Keratinocyte (primary cell): ENCODE measurements around the gene CTDSP2. TPM values are rescaled to one million over a fixed set of nuclear protein-coding genes. Genes with fewer than 3 reads are reported as not detected.

ENCODE experiments used
- DNase-seq: peaks from one replicate; pipeline ENCODE4 v3.0.0-alpha.2; 2011; ENCODE audit warnings: low read depth, missing footprints, low spot score
- FAIRE-seq: peaks from 2 replicates; lab custom pipeline; 2011; peaks lifted over from hg19 to GRCh38; lab: Jason Lieb, UNC
- H2AFZ ChIP-seq: 2 replicates; pipeline ENCODE4 v1.6.0; 2012; ENCODE audit warnings: low read length, control low read depth, inconsistent platforms; ENCODE audit not compliant: control insufficient read depth
- H3K27ac ChIP-seq: 2 replicates; pipeline ENCODE4 v1.5.1; 2011; ENCODE audit warnings: low read length; ENCODE audit not compliant: control insufficient read depth, insufficient read depth
- H3K27me3 ChIP-seq: 3 replicates; pipeline ENCODE4 v1.6.0; 2011; ENCODE audit warnings: low read length; ENCODE audit not compliant: control insufficient read depth, insufficient read depth; ENCODE audit errors: extremely low read depth
- H3K36me3 ChIP-seq, 2 experiments: 2 replicates in 1 of 2; 3 replicates in 1 of 2; pipeline ENCODE4 v1.5.1; 2011; ENCODE audit warnings: low read length in 2 of 2, mild to moderate bottlenecking in 1 of 2; ENCODE audit not compliant: control insufficient read depth in 2 of 2, insufficient read depth in 2 of 2; ENCODE audit errors: extremely low read depth in 1 of 2
- H3K4me1 ChIP-seq: 3 replicates; pipeline ENCODE4 v1.5.1; 2011; ENCODE audit warnings: low read length; ENCODE audit not compliant: control insufficient read depth, insufficient read depth; ENCODE audit errors: extremely low read depth
- H3K4me2 ChIP-seq: 3 replicates; pipeline ENCODE4 v1.6.0; 2011; ENCODE audit warnings: low read depth, low read length; ENCODE audit not compliant: control insufficient read depth, insufficient read depth; ENCODE audit errors: extremely low read depth
- H3K4me3 ChIP-seq, 3 experiments: fragments of 200-600 bp in 1 of 3; sonication (generic) in 1 of 3; 2 replicates in 2 of 3; 3 replicates in 1 of 3; pipeline ENCODE4 v1.5.1; 2011 to 2016; ENCODE audit warnings: low read length in 3 of 3, mild to moderate bottlenecking in 3 of 3, control low read depth in 2 of 3, inconsistent platforms in 1 of 3, low read depth in 1 of 3, mixed read lengths in 1 of 3, mixed run types in 1 of 3, moderate library complexity in 1 of 3; ENCODE audit not compliant: control insufficient read depth in 2 of 3, insufficient read depth in 2 of 3; ENCODE audit errors: extremely low read depth in 1 of 3
- H3K79me2 ChIP-seq: 2 replicates; pipeline ENCODE4 v1.6.0; 2012; ENCODE audit warnings: low read length; ENCODE audit not compliant: control insufficient read depth, insufficient read depth
- H3K9ac ChIP-seq: 3 replicates; pipeline ENCODE4 v1.6.0; 2011; ENCODE audit warnings: low read length; ENCODE audit not compliant: control insufficient read depth, insufficient read depth; ENCODE audit errors: extremely low read depth
- H3K9me1 ChIP-seq: 3 replicates; pipeline ENCODE4 v1.6.0; 2011; ENCODE audit warnings: low read length; ENCODE audit not compliant: control insufficient read depth, insufficient read depth; ENCODE audit errors: extremely low read depth
- H3K9me3 ChIP-seq: 2 replicates; pipeline ENCODE4 v1.5.1; 2012; ENCODE audit warnings: low read depth, low read length; ENCODE audit not compliant: control insufficient read depth
- H4K20me1 ChIP-seq: 3 replicates; pipeline ENCODE4 v1.6.0; 2011; ENCODE audit warnings: low read length; ENCODE audit not compliant: control insufficient read depth, insufficient read depth; ENCODE audit errors: extremely low read depth
- EZH2 ChIP-seq: IDR thresholded peaks from one replicate; pipeline ENCODE4 v1.6.1; 2012; ENCODE audit warnings: inconsistent platforms, mild to moderate bottlenecking, low read length, moderate library complexity
- dilution Hi-C: fragments of 300-500 bp; cut with MboI; formaldehyde crosslinking; loops from one replicate; pipeline ENCODE4 v1.7.0; 2020; ENCODE audit warnings: low sequenced_read_pairs; ENCODE audit not compliant: extremely low pct_ligation_motif_present
- polyA plus RNA-seq, 5 experiments: library from polyadenylated mRNA; depleted of rRNA in 3 of 5; stranded (reverse) in 3 of 5; stranded (forward) in 1 of 5; unstranded in 1 of 5; fragments of >200 nt; gene quantifications; 1 replicate in 1 of 5; 2 replicates in 3 of 5; 3 replicates in 1 of 5; pipeline versions ENCODE4 v1.2.1 to v1.2.3, GENCODE V29; 2011 to 2012; ENCODE audit warnings: missing spikeins in 2 of 5, low read depth in 1 of 5, low replicate concordance in 1 of 5
- TF ChIP-seq, protein P1 (sequence below), 3 experiments: IDR thresholded peaks in 1 of 3; conservative IDR thresholded peaks in 1 of 3; optimal IDR thresholded peaks in 1 of 3; 2 replicates in 2 of 3; 3 replicates in 1 of 3; pipeline versions ENCODE3 to v1.5.1; 2011; ENCODE audit warnings: low read length in 3 of 3, mild to moderate bottlenecking in 3 of 3, moderate library complexity in 2 of 3, control low read depth in 1 of 3, inconsistent platforms in 1 of 3; ENCODE audit not compliant: insufficient read depth in 2 of 3; ENCODE audit errors: extremely low read depth in 1 of 3

Gene CTDSP2
- polyA plus RNA-seq, 1 donor (not counting 4 experiments of a cell fraction or from before 2014, with no cell fraction given) = 54.6 TPM

DNA sequence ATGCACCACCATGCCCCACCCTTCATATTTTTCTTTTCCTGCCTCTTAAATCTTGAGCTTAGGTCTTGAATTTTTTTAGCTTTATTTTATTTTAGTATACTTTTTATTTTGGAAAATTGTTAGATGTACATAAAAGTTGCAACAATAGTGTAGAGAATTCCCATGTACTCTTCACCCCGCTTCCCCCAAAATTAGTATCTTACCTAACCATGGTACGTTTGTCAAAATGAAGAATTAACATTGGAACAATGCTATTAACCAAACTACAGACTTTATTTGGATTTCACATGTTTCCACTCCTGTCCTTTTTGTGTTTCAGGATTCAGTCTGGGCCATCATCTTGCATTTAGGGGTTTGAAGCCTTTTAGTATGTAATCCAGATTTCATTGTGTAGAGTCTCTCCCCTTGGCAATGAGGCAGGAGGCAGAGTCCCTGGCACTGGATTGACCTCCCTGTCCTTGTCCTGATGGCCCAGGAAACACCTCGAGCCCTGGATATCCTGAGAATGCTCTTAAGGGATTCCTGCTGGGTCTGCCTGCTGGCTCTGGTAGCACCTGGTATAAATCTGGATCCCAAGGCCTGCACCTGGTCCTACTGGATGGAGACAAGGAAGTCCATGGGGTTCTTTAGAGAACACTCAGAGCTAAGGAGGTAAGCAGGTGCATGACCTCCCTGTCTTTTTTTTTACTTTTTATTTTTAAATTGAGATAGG, 19.9 kb upstream of the CTDSP2 start:
- dilution Hi-C loops = no loop called here
- FAIRE-seq = no peak

DNA sequence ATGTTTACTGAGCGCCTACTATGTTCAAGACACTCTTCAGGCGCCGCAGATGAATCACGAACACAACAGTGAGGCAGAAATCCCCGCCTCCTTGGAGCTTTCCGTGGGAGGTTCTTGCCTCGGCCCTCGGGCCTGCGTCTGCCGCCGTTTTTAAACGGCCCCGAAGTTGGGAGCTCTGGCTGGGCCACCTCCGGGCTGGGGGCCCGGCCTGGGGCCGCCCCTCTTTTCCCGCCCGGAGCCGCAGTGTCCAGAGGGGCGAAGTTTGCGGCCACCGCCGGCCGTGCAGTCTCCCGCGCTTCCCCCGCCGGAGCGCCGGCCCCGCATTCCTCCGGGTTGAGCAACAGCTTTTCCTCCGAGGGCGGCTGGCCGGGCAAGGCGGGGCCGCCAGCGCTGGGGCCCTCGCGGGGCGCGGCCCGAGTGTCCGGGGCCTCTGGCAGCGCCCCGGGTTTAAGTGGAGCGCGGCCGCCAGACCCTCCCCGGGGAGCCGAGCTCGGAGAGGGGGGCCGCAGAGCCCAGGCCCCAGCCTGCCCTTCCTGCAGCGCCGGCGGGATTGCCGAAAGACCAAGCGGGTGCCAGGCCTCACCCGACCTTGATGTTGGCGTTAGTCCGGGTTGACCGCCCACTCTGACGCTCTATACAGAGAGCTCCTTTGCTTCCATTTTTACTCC, 18.7 kb upstream of the CTDSP2 start:
- H3K36me3 ChIP-seq = no peaks in the 10 kb centered on the region
- H3K4me2 ChIP-seq = peak overlapping the region; percentile 75
- peak; percentile 39 for FAIRE-seq
- no peaks in the 10 kb centered on the region for H4K20me1 ChIP-seq
- DNase-seq = no peak
- peak overlapping the region; percentile 84 for H2AFZ ChIP-seq
- peak overlapping the region; percentile 80 for H3K9ac ChIP-seq
- TF ChIP-seq EZH2 = no peak
- TF ChIP-seq, protein P1, sequence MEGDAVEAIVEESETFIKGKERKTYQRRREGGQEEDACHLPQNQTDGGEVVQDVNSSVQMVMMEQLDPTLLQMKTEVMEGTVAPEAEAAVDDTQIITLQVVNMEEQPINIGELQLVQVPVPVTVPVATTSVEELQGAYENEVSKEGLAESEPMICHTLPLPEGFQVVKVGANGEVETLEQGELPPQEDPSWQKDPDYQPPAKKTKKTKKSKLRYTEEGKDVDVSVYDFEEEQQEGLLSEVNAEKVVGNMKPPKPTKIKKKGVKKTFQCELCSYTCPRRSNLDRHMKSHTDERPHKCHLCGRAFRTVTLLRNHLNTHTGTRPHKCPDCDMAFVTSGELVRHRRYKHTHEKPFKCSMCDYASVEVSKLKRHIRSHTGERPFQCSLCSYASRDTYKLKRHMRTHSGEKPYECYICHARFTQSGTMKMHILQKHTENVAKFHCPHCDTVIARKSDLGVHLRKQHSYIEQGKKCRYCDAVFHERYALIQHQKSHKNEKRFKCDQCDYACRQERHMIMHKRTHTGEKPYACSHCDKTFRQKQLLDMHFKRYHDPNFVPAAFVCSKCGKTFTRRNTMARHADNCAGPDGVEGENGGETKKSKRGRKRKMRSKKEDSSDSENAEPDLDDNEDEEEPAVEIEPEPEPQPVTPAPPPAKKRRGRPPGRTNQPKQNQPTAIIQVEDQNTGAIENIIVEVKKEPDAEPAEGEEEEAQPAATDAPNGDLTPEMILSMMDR (optimal IDR thresholded peaks at IDR 0.05 in 1 of 3, IDR thresholded peaks at IDR 0.05 in 1 of 3, conservative IDR thresholded peaks at IDR 0.05 in 1 of 3; ENCODE audit: extremely low read depth in 1 of 3, insufficient read depth in 2 of 3, low read length in 3 of 3) = no peak
- no peaks in the 10 kb centered on the region for H3K27me3 ChIP-seq
- H3K9me3 ChIP-seq = no peaks in the 10 kb centered on the region
- dilution Hi-C loops = no loop called here
- H3K27ac ChIP-seq = peak overlapping the region; percentile 74
- H3K4me3 ChIP-seq = peak overlapping the region; percentile 45 to 64 (median 60)
- no peaks in the 10 kb centered on the region for H3K9me1 ChIP-seq
- H3K4me1 ChIP-seq = peaks cover 16% of the 10 kb centered on the region
- H3K79me2 ChIP-seq = no peaks in the 10 kb centered on the region

More for the DNA sequence above, 19.9 kb upstream of the CTDSP2 start:
- no peaks in the 10 kb centered on the region for H3K27me3 ChIP-seq
- DNase-seq = no peak
- H3K27ac ChIP-seq = no peak overlapping the region
- no peak overlapping the region for H3K4me2 ChIP-seq
- no peaks in the 10 kb centered on the region for H3K79me2 ChIP-seq
- no peaks in the 10 kb centered on the region for H4K20me1 ChIP-seq
- no peak overlapping the region for H3K4me3 ChIP-seq
- H2AFZ ChIP-seq = no peak overlapping the region
- no peak overlapping the region for H3K9ac ChIP-seq
- H3K9me1 ChIP-seq = no peaks in the 10 kb centered on the region
- H3K9me3 ChIP-seq = no peaks in the 10 kb centered on the region
- H3K36me3 ChIP-seq = no peaks in the 10 kb centered on the region
- peaks cover 16% of the 10 kb centered on the region for H3K4me1 ChIP-seq
- TF ChIP-seq EZH2 = no peak
- TF ChIP-seq, protein P1 (optimal IDR thresholded peaks at IDR 0.05 in 1 of 3, IDR thresholded peaks at IDR 0.05 in 1 of 3, conservative IDR thresholded peaks at IDR 0.05 in 1 of 3; ENCODE audit: extremely low read depth in 1 of 3, insufficient read depth in 2 of 3, low read length in 3 of 3) = no peak
